NCI-H1436 (cell line): ENCODE measurements around the gene REM2.
A peak's percentile ranks its signal among the peaks of the same experiment; 100 is the strongest.

Experiments
- DNase-seq: peaks from one replicate; lab custom pipeline; 2025; lab: John Stamatoyannopoulos, UW

Gene REM2

GRCh38 chr14:22872833-22873520 is 10.0 kb upstream of the REM2 start:
- no peak for DNase-seq

GRCh38 chr14:22875003-22875747 is 7.8 kb upstream of the REM2 start:
- DNase-seq: no peak

GRCh38 chr14:22875748-22876319 is 7.2 kb upstream of the REM2 start:
- DNase-seq: no peak

- DNase-seq: no peak
These were observed 6.0 kb upstream of the REM2 start for GRCh38 chr14:22877000-22877501.

GRCh38 chr14:22878271-22879246 is 4.5 kb upstream of the REM2 start:
- DNase-seq: no peak

GRCh38 chr14:22882064-22882463 is 958 bp upstream of the REM2 start:
- no peak for DNase-seq

GRCh38 chr14:22882529-22883172 is 371 bp upstream of the REM2 start:
- DNase-seq: peak; percentile 77

- no peak for DNase-seq
These were observed 1.2 kb downstream of the REM2 start for GRCh38 chr14:22884076-22884737.

- no peak for DNase-seq
These were observed 1.9 kb downstream of the REM2 start for GRCh38 chr14:22884738-22885523.

GRCh38 chr14:22885975-22886374 is 3.0 kb downstream of the REM2 start:
- DNase-seq: no peak

GRCh38 chr14:22886500-22887259 is 3.7 kb downstream of the REM2 start:
- peak; percentile 77 for DNase-seq

- DNase-seq: peak; percentile 88
These were observed 4.4 kb downstream of the REM2 start for GRCh38 chr14:22887260-22887989.

GRCh38 chr14:22887990-22888378 is 5.0 kb downstream of the REM2 start:
- DNase-seq: peak; percentile 39

- DNase-seq: no peak
These were observed 5.6 kb downstream of the REM2 start for GRCh38 chr14:22888662-22889061.

GRCh38 chr14:22890416-22890815 is 7.4 kb downstream of the REM2 start:
- no peak for DNase-seq

GRCh38 chr14:22892488-22892887 is 9.5 kb downstream of the REM2 start:
- DNase-seq: no peak

GRCh38 chr14:22893706-22894105 is 10.7 kb downstream of the REM2 start:
- DNase-seq: no peak

GRCh38 chr14:22895402-22895801 is 12.4 kb downstream of the REM2 start:
- no peak for DNase-seq

GRCh38 chr14:22896356-22896755 is 13.3 kb downstream of the REM2 start:
- no peak for DNase-seq
